Activated effector memory CD4-positive, alpha-beta T cell treated with anti-CD3 and anti-CD28 coated beads, Interleukin-2, amount 50 U/mL, for 16 hours (primary cell): ENCODE results near the gene TSSK6.
A peak's percentile ranks its signal among the peaks of the same experiment; 100 is the strongest.

Experiments used
- DNase-seq: peaks from one replicate; pipeline ENCODE4 v3.0.0-alpha.2; 2020

The TSSK6 gene

GRCh38 chr19:19502808-19503602 is 12.3 kb downstream of the TSSK6 start:
- no peak for DNase-seq

- DNase-seq: no peak
Measured at GRCh38 chr19:19502281-19502680, 13.1 kb downstream of the TSSK6 start.

GRCh38 chr19:19501798-19502197 is 13.6 kb downstream of the TSSK6 start:
- DNase-seq: no peak

- DNase-seq: no peak
Measured at GRCh38 chr19:19500975-19501644, 14.2 kb downstream of the TSSK6 start.

- no peak for DNase-seq
Measured at GRCh38 chr19:19499272-19499995, 15.9 kb downstream of the TSSK6 start.

GRCh38 chr19:19498255-19498991 is 16.9 kb downstream of the TSSK6 start:
- no peak for DNase-seq

- DNase-seq: no peak
Measured at GRCh38 chr19:19495614-19496603, 19.4 kb downstream of the TSSK6 start.

GRCh38 chr19:19493841-19494546 is 21.4 kb downstream of the TSSK6 start:
- peak; percentile 63 for DNase-seq

GRCh38 chr19:19492026-19492610 is 23.2 kb downstream of the TSSK6 start:
- no peak for DNase-seq

GRCh38 chr19:19491321-19492025 is 23.9 kb downstream of the TSSK6 start:
- no peak for DNase-seq

- peak; percentile 92 for DNase-seq
Measured at GRCh38 chr19:19490214-19490968, 25.0 kb downstream of the TSSK6 start.

GRCh38 chr19:19489804-19490204 is 25.5 kb downstream of the TSSK6 start:
- DNase-seq: no peak

- DNase-seq: peak; percentile 96
Measured at GRCh38 chr19:19488875-19489690, 26.3 kb downstream of the TSSK6 start.

- DNase-seq: no peak
Measured at GRCh38 chr19:19487950-19488874, 27.1 kb downstream of the TSSK6 start.

GRCh38 chr19:19487077-19487949 is 28.0 kb downstream of the TSSK6 start:
- no peak for DNase-seq
